NCI-H1930 (cell line): Measurements from ENCODE around the gene PGAP2.

Experiments used
- DNase-seq, 2 experiments: peaks; one replicate each; lab custom pipeline; 2025; lab: John Stamatoyannopoulos, UW

PGAP2 gene

DNA sequence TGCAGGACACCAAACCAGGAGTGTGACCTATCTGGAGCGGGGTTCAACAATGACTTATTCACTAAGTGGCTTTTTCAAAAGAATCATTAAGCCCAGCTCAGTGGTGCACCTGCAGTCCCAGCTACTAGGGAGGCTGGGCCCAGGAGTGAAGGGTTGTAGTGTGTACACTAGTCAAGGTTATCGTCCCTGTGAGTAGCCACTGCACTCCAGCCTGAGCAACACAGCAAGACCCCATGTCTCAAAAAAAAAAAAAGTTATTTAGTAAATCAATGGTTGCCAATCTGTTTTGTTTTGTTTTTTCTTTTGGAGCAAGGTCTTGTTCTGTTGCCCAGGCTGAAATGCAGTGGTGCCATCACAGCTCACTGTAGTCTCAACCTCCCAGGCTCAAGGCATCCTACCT, 24.5 kb downstream of the PGAP2 start:
- DNase-seq: no peak

DNA sequence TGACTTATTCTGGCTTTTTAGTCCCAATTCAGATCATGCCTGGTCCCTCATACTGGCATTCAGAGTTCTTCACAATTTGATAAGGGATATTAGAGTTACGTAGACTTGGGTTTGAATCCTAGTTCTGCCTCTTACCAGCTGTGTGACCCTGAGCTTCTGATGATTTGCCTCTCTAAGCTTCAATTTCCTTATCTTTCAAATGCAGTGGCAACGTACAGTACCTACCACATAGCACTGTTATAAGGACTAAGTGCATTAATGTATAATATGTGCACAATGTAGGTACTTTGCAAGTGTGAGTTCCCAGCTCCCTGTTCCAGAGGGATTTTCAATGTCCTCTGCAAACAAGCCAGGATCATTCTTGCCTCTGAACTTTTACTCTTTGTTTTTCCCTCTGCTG, 25.1 kb downstream of the PGAP2 start:
- DNase-seq: no peak

DNA sequence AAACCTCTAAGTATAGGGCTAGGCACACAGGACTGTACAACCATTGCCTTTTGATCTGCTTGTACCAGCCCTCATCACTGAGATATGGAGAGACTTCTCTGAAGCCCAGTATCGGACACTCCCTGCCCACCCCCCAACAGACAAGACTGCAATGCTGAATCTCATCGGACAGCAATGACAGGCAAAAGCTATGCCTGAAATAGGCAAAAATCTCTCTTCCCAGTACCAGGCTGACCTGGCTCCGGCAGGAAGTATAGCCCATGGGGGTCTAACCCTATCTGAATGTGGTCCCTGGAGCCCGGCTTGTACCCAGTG, 25.9 kb downstream of the PGAP2 start:
- no peak for DNase-seq

DNA sequence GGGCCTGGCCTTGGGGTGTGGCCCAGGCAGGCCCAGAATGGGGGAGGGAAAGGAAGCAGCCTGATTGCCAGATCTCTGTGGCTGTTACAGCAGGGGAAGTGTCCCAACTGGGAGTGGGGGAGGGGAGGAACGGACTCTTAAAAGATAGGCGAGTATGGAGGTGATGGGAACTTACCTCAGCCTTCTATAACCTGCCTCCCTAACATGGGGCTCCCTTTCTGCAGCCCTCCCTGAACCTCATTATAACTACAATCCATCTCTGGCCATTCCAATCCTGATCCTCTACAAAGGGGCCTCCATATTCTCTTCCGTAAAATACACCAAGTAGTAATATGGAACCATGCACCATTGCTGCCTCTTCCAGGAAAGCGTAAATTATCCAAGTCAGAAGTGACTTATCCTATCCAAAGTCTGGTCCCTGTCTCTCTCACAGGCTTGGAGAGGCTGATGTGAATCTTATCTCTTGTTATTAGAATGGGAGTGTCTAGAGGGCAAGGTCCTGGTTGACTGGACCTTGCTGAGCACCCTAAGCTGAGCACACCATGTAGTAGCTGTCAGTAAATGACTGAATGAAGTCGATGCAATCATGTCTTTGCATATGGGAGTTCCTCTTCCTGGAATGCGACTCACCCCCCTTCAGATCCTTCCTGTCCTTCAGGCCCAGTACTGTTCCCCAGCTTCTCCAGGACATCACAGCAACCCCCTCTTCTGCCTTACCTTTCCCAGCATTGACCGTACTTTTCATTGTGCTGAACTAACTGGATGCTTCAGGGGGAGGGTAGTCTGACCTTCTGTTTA, 26.5 kb downstream of the PGAP2 start:
- no peak for DNase-seq

DNA sequence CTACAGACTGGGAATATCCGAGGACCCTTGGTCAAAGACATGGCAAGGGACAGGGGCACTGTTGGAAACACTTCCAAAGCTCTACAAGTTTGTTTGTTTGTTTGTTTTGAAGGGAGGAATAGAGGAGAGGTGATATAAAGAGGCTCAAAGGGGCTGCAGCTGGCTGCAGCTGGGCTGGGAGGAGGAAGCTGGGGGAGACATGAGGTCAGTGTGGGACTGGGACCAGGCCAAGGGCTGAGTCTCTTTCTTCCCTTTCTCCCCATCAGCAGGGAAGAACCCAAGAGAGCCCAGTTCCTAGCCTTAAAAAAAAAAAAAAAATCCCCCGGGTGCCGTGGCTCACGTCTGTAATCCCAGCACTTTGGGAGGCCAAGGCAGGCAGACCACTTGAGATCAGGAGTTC, 27.4 kb downstream of the PGAP2 start:
- DNase-seq: no peak

DNA sequence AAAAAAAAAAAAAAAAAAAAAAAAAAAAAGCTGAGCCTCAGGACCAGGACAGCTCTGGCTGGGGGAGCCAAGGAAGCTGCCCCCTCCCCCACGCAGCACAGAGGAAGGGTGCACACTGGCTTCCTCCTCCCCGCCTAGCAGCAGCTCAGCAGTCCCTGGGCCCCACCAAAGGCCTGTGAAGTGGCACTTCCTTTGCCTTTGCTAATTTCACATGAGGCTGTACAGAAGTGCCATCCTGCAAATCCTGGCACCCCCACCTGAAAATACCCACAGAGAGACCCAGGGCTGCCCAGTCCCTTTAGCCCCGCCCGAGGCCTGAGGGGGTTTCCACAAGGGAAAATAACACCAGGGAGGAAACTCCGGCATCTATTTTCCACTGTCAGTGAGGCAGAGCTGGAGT, 28.5 kb downstream of the PGAP2 start:
- DNase-seq: no peak

DNA sequence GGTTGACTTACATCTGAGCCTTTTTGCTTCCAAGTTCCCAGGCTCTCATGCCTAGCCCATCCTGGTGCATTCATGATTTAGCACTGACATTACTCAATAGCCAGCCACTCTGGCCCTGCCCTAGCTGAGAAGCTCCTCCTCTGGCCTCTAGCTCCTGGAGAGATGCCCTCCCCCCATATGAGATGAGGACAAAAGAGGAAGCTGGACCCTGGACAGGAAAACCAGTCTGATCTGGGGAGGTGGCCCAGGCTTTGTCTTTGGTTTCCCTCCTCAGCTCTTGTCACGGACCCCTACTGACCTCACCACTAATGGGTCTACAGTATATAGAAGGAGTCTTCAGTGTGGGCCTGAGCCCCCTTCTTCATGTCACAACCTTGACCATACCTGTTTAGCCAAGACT, 29.4 kb downstream of the PGAP2 start:
- no peak for DNase-seq

DNA sequence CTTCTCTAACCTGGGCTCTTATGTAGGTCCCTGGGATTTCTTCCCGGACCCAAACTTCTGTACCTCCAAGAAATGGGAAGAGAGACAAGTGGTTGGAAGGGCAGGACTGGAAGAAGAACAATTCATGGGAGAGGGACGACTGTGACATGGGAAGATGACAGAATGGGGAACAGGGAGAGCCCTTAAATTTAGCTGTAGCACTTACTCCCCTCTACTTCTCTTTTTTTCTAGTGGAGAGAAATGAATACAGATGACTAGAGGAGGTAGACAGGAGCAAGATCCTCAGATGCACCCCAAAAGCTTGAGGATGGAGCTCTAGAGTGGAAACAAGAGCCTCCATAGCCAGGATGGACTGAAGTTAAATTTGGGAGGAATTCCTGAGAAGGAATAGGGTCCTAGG, 30.1 kb downstream of the PGAP2 start:
- DNase-seq: no peak

DNA sequence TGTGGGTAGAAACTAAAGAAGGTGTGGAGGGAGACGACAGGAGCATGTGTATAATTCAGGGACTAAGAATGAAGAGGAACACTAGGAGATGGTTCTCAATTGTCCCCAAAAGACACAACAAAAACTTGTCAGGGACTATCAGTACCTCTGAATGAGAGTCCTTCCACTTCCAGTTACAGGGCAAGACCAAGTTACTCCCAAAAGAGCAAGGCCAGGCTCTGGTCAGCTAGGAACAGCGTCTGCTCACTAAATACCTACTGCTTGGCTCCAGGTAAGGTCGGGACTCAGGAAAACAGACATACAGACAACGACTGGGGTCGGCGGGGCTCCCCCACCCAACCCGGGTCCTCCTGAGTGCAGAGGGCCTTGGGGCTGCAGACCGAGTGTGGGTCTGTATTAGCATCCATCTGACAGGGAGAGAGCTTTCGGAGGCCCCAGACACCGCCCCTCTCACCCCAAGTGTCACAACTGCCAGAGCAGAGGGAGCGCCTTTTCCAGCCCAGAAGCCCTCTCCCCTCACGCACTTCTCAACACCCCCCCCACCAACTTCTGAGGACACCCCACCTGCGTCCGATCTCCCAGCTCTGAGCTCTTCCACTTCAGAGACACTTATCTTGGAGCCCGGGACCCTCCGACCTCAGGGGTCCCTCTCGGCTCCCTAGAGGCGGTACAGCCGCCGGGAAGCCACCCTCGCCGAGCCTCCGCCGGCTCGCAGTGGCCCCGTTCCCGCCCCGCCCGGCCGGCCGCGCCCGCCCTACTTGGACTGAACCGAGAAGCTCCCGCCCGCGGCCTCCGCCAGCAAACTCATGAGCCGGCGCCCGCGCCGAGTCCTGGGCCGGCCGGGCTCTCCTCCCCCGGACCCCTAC, 31.9 kb downstream of the PGAP2 start:
- no peak for DNase-seq

DNA sequence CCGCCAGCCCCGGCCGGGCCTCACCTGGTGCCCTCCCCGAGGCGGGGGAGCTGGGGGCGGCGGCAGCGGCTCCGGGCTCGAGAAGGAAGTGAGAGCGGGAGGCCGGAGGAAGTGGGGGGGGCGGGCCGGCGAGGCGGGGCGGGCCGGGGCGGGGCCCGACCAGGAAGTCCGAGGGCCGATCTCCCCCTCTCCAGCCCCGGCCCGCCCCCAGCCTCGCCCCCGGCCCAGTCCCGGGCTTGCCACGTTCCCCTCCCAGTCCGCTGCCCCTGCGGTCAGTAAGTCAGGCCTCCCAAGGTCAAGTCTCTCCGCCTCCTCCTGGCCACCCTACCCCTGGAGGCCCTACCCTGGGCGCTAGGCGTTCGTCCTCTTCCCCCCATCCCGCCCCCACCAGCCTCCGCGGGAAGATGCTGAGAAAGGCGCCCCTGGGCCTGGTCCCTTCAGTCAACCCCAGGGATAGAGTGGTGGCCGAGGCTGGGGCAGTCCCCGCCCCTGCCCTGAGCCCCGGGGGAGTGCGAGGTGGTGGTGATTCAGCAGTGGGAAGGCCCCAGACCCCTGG, 32.6 kb downstream of the PGAP2 start, which contains the start of gene RHOG:
Gene RHOG, minus strand, starts transcription at position 90 of the 556 bp plus-strand sequence. CDS start 12,821 bp downstream, outside the sequence.
- DNase-seq: peak; percentile 59 to 65

DNA sequence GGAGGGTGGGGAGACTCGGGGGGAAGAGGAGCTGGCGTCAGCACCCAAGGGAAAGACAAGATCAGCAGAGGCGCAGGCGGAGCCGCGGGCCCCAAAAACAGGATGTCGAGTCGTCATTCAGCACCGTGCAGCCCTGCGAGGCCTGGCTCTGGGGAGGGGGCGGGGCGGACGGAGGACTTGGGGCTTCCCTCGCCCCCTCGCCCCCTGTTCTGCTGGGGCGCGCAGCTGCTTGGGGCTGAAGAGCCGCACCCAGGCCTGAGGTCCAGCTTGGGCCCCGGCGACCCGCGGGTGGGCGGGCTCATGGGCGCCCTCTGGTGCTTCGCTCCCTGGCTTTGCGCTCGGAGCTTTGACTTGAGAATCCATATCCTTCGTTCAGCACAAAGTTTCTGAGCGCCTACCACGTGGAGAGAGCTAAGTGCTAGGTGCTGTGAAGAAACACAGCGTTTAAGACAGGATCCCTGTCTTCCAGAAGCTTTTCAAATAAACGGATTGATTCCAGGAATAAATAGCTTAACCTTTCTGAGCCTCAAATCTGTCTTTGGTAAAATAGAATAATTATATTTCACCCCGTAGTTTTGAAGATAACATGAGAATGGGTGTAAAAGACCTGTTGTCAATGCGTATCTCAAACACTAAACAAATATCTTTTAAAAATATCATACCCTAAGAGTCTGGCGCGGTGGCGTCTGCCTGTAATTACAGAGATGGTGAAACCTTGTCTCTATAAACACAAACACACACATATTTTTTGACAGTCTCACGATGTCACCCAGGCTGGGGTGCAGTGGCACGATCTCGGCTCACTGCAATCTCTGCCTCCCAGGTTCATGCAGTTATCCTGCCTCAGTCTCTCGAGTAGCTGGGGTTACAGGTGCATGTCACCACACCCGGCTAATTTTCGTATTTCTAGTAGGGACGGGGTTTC, 33.3 kb downstream of the PGAP2 start:
- DNase-seq: peak; percentile 61 to 82

DNA sequence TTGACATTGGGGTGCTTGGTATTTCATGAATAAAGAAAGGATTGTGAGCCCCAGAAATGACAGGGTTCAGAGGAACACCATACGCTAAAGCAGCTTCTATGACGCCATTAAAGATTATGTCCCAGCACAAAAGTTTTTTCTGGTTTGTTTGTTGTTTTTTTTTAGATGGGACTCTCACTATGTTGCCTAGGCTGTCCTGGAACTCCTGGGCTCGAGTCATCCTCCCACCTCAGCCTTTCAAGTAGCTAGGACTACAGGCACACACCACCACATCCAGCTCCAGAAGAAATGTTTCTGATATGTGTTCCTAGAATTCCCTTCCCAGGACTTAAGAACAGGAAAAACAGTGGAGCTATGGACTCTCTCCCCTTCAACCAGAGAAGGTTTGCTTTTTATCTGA, 35.0 kb downstream of the PGAP2 start:
- no peak for DNase-seq

DNA sequence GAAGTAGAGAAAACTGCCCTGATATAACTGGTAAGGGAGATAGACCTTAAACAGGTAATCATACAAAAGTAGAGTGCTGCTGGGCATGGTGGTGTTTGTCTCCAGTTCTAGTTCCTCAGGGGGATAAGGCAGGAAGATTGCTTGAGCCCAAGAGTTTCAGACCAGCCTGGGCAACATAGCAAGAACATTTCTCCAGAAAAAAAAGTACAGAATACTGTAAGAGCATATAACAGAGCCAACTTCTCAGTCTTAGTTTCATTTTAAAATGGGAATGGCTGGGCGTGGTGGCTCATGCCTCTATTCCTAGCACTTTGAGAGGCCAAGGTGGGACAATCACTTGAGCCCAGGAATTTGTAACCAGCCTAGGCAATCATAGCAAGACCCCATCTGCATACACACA, 36.9 kb downstream of the PGAP2 start:
- DNase-seq: no peak

DNA sequence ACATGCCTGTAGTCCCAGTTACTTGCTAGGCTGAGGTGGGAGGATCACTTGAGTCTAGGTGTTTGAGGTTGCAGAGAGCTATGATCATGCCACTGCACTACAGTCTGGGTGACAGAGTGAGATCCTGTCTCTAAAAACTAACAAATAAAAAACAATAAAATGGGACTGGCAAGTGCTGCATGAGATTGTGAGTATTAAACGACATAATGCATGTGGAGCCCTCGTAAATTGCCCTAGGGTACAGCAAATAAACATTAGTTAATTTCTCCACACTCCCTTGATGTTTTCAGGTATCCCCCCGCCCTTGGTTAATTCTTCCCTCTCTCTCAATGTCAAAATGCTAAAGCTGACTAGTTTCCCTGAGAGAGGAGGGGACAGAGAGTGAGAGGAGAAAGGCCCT, 37.3 kb downstream of the PGAP2 start:
- DNase-seq: no peak

DNA sequence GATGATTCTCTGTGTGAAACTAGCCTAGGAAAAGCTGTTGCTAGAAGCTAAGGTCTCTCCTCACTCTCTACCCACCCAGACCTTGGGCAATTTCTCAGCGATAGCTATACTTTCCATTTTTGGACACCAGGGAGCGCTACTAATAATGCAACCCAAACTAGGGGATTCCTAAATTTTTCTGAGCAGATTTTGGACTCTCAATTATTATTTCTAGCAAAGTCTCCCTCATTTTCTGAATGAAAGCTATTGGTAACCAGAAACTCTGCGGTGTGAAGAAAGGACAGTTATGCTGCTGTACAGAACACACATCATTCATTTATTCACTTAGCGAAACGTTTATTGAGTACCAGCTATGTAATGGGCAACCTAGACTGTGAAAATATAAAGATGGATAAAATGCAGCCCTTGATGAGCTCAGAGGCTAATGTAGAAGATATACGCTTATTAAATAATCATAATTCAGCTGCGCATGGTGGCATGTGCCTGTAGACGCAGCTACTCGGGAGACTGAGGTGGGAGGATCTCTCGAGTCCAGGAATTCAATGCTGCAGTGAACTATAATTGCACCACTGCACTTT, 41.0 kb downstream of the PGAP2 start:
- peak; percentile 11 to 28 for DNase-seq

DNA sequence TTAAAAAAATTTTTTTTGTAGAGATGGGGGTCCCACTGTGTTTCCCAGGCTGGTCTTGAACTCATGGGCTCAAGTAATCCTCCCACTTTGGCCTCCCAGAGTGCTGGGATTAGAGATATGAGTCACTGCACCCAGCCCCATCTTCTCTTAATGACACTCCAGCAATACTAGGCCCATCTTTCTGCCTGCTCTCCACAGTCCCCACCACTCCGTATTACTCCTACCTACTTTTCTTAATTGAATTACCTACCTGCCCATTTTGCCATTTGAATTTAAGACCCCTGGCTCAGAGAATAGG, 45.1 kb downstream of the PGAP2 start:
- DNase-seq: no peak

DNA sequence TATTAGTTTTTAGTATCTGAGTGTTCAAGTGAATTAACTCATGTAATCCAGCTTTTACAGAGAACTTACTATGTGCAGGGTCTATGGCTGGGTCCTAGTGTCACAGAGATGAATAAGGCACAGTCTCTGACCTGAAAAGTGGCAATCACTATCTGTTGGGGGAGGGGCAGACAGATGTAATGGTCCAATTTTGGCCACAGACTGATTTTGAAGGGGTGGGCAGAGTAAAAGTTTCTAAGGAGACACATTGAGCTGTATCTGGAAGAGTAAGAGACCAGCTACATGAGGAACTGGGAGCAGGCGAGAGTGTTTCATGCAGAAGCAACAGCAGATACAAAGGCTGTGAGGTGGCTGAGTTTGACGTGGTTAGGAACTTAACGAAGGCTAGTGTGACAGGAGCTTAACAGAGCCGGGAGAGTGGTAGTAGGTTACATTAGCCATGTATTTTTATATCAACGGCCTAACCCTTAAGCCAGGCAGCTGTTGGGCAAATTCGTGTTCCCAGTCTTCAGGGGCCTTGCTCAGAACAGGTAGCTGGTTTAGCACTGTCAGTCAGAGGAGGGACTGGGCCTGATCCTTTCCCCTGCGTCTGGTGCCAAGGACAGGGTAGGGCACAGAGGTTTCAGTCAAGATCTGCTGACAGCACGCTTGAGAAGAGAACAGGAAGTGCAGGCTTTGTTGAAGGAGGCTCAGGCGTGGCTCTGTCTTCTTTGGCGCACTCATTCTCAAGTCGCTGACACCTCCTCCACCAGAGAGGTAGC, 45.7 kb downstream of the PGAP2 start:
- no peak for DNase-seq

DNA sequence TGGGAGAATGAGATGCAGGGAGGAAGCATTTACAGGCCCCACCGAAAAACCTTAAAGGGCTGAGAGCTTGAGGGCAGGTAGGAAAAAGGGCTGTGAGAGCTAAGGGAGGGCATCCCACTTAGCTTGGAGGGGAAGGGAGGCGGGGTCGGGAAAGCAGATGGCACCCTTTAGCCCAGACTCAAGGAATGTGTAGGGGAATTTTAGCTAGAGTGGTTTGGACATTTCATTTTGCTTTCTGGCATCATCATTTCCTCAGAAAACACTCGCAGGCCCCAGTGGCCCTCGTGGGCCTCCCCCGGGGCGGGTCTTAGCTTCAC, 46.3 kb downstream of the PGAP2 start:
- no peak for DNase-seq

DNA sequence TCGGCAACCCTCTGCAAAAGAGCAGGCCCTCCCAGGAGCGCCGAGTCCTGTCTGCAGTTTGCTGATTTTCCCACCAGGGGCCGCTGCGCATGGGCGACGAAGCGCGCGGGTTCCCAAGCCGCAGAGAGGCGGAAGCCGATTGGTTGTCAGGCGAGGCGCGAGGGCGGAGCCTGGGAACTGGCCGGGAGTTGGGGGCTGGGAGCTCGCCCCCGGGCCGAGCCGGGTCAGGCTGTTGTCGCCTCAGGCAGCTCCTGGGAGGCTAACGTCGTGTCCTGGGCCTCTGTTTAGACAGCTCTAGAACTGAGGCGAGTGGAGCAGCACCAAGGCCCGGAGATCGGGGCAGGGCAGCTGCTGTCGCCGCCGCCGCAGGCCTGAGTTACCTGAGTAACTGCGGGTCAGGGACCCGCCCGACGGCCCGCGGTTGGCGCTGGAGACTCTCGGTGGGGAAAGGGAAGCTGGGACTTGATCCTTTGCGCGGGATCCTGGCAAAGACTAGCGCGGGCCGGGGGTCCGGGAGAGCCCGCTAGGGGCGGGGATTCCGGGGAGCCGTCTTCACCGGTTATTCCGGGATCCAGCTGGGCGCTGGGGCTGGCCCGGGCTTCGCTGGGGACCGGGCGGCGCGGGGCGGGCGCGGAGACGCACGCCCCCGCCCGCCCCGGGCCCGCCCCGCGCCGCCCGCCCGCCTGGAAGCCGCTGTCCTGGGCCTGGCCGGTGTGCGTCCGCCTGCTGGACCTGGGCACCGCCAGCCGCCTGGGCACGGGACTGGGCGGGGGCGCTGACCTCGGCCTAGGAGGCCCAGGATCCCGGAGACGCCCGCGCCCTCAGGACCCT, 46.8 kb downstream of the PGAP2 start, which contains the start of gene STIM1:
Gene STIM1, plus strand, starts transcription at position 688 of the 831 bp plus-strand sequence. CDS start 607 bp downstream, outside the sequence.
- peak; percentile 88 to 92 for DNase-seq
